GM12891 (cell line): ENCODE measurements around the gene PKD2L2.

Source experiments
- PAX5 ChIP-seq: IDR thresholded peaks from 2 replicates; pipeline ENCODE4 v1.6.1; 2011; ENCODE audit warnings: low read length, moderate library complexity, mild to moderate bottlenecking; ENCODE audit not compliant: insufficient read depth, severe bottlenecking
- POLR2A ChIP-seq: IDR thresholded peaks from 2 replicates; pipeline ENCODE4 v1.6.1; 2011; ENCODE audit warnings: low read depth, low read length, control low read depth
- POLR2AphosphoS5 ChIP-seq: IDR thresholded peaks from 2 replicates; pipeline ENCODE4 v1.6.1; 2011; ENCODE audit warnings: low read depth, low read length, control low read depth
- POU2F2 ChIP-seq: IDR thresholded peaks from 2 replicates; pipeline ENCODE4 v1.6.1; 2011; ENCODE audit warnings: low read depth, mild to moderate bottlenecking, control low read depth, low read length, moderate library complexity
- SPI1 ChIP-seq: IDR thresholded peaks from 2 replicates; pipeline ENCODE4 v1.6.1; 2011; ENCODE audit warnings: low read depth, low read length, control low read depth
- TAF1 ChIP-seq: IDR thresholded peaks from 2 replicates; pipeline ENCODE4 v1.6.1; 2011; ENCODE audit warnings: low read depth, low read length, control low read depth

GRCh38 chr5:137872466-137872865 is 16.8 kb upstream of the PKD2L2 start:
- TF ChIP-seq POLR2A, result no peak
- no peak for TF ChIP-seq POLR2AphosphoS5
- no peak for TF ChIP-seq TAF1
- TF ChIP-seq SPI1, result no peak
- TF ChIP-seq PAX5, result no peak
- no peak for TF ChIP-seq POU2F2
